ENCODE measurements around the gene PAXX. TPM values are rescaled to one million over a fixed set of nuclear protein-coding genes. Genes with fewer than 3 reads are reported as not detected.
"Not testable (repeated sequence)": the region's sequence is repeated elsewhere in the genome, so short reads cannot be mapped to it uniquely, and the experiment has no call there.

Gene PAXX
- total RNA-seq, 4 donors from 2014 or later, result 22.0 to 37.0 (median 31.6) TPM

- TF ChIP-seq CTCF (IDR thresholded peaks at IDR 0.05), result no peak
- ATAC-seq (ENCODE audit: low FRiP score), result peak; percentile 19
- no peak for DNase-seq (ENCODE audit: low spot score)
These were observed 4.4 kb downstream of the PAXX start, which contains the start of gene CLIC3 for GRCh38 chr9:136996361-136997292. Gene CLIC3 (minus strand): TSS chr9:136996568. CDS start chr9:136996543, 25 bp downstream.

DNA sequence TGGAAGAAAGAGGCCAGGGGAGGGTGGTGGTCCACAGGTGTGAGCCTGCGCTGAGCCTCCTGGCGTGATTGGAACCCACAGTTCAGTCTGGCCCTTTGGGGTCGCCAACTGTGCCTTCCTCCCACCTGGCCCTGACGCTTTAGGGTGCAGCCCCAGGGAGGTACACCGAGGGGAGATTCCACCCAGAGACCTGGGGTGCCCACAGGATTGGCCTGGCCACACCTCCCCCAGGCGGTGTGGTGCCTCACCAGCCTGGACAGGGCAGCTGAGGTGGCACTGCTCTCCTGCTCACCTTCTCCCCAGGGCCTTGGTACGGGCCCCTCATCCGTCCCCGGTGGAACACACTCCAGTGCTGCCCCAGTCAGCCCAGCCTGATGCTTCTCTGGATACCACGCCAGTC is 5.1 kb downstream of the PAXX start:
- no peak for ATAC-seq (ENCODE audit: low FRiP score)
- TF ChIP-seq CTCF (IDR thresholded peaks at IDR 0.05), result no peak
- DNase-seq (ENCODE audit: low spot score), result no peak

DNA sequence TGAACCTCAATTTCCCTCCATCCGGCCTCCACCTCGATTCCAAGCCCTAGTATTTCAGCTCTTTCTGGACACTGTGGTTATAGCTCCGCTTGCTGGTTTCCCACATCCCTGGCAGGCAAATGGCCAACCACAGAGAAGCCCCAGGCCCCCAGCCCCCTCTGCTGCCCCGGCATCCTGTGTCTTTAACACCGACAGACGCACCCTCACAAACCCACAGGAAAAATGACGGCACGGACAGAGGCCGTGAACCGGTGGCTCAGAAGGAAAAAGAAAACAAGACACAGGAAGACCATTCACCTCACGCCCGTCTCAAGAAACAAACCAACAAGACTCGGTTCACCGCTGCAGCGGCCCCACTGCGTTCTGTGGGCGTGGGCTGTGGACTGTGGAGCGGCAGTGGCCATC is 5.6 kb downstream of the PAXX start:
- DNase-seq (ENCODE audit: low spot score) (no peak), ATAC-seq (ENCODE audit: low FRiP score) (no peak)
- no peak for TF ChIP-seq CTCF (IDR thresholded peaks at IDR 0.05)

DNA sequence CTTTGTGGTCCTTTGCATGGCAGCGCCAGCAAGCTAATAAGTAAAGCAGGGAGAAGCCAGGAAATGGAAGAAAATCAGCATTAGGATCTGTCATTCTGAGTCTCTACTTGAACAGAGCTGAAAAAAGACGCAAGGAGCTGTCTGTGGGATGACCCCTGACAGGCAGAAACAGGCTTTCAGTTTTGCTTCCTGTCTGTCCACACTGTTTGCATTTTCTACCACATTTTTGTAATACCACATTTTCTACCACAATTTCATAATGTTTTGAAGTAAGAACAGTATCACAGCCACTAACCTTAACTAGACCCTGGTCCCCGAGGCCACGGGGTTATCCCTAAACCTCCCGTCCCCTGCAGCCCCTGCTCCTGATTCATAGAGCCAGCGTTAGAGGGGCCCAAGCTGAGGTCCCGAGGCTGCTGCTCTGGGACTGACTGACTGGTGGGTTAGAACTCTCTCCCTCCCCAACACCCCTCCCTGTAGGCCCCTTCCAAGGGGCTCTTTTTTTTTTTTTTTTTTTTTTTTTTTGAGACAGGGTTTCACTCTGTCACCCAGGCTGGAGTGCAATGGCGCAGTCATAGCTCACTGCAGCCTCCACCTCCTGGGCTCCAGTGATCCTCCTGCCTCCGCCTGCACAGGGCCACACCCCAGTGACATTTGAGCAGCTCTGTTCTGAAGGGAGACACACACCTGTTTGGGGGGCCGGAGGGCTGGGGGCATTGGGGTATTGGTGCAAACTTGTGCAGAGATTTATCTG is 8.1 kb downstream of the PAXX start:
- ATAC-seq (ENCODE audit: low FRiP score), result no peak
- no peak for TF ChIP-seq CTCF (IDR thresholded peaks at IDR 0.05)
- no peak for DNase-seq (ENCODE audit: low spot score)

GRCh38 chr9:137001857-137002645 is 9.8 kb downstream of the PAXX start:
- ATAC-seq (ENCODE audit: low FRiP score) (no peak), DNase-seq (ENCODE audit: low spot score) (no peak)
- TF ChIP-seq CTCF (IDR thresholded peaks at IDR 0.05), result no peak

DNA sequence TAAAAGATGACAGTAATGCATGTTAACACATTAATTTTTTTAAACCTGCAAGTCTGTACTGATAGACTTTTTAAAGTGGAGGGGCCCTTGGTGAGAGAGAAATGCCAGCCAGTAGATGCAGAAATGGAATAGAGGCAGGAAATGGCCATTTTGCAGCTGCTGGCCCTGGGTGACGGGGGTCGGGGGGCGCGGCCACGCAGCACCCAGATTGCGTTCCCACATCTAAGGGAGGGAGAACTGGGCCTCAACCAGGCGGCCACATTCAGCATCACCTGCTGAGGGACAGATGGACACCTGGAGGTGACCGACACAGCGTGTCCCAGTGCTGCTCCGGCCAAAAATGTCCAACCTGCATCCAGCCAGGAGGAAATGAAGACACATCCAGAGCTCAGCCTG is 10.4 kb downstream of the PAXX start:
- no peak for ATAC-seq (ENCODE audit: low FRiP score)
- no peak for DNase-seq (ENCODE audit: low spot score)
- TF ChIP-seq CTCF (IDR thresholded peaks at IDR 0.05), result no peak

- not testable (repeated sequence) for DNase-seq (ENCODE audit: low spot score); ATAC-seq (ENCODE audit: low FRiP score)
These were observed 12.1 kb downstream of the PAXX start for GRCh38 chr9:137004285-137004684.
